ENCODE data around the gene AADACL4. TPM values are rescaled to one million over a fixed set of nuclear protein-coding genes. Genes with fewer than 3 reads are reported as not detected.

AADACL4 gene
- total RNA-seq, 1 donor from 2014 or later: not detected

GRCh38 chr1:12603224-12603623, 40.7 kb upstream of the AADACL4 start:
- Mint-ChIP-seq H3K9me3 (peaks cover 4% of the 10 kb centered on the region), H3K4me3 (no peak overlapping the region), H3K27me3 (ENCODE audit: insufficient read depth) (peaks cover 4% of the 10 kb centered on the region), H3K4me1 (ENCODE audit: low read depth) (peaks cover 39% of the 10 kb centered on the region), H3K27ac (no peak overlapping the region), H3K36me3 (ENCODE audit: low read depth) (peaks cover 36% of the 10 kb centered on the region)
- DNase-seq (ENCODE audit: low spot score): no peak
- intact Hi-C loops (cut with micrococcal nuclease): loop anchor here (5.0 kb wide), 1 partner anchor 91 kb away; no protein-coding TSS in a partner anchor

- Mint-ChIP-seq H3K9me3 (peaks cover 4% of the 10 kb centered on the region), H3K36me3 (ENCODE audit: low read depth) (peaks cover 47% of the 10 kb centered on the region), H3K27ac (peak overlapping the region; percentile 64), H3K4me3 (peak overlapping the region; percentile 47), H3K4me1 (ENCODE audit: low read depth) (peaks cover 41% of the 10 kb centered on the region), H3K27me3 (ENCODE audit: insufficient read depth) (peaks cover 4% of the 10 kb centered on the region)
- DNase-seq (ENCODE audit: low spot score): peak; percentile 49
- intact Hi-C loops (cut with micrococcal nuclease): loop anchor here (1.0 to 5.0 kb wide), 3 partner anchors 92 to 166 kb away; no protein-coding TSS in a partner anchor
These were observed 39.6 kb upstream of the AADACL4 start for GRCh38 chr1:12604114-12604874.

- intact Hi-C loops (cut with micrococcal nuclease): loop anchor here (1.0 to 5.0 kb wide), 3 partner anchors 93 to 167 kb away; no protein-coding TSS in a partner anchor
- peaks cover 4% of the 10 kb centered on the region for H3K9me3 Mint-ChIP-seq
- H3K27ac Mint-ChIP-seq: peak overlapping the region; percentile 64
- H3K27me3 Mint-ChIP-seq (ENCODE audit: insufficient read depth): peaks cover 4% of the 10 kb centered on the region
- peaks cover 48% of the 10 kb centered on the region for H3K36me3 Mint-ChIP-seq (ENCODE audit: low read depth)
- H3K4me3 Mint-ChIP-seq: no peak overlapping the region
- no peak for DNase-seq (ENCODE audit: low spot score)
- H3K4me1 Mint-ChIP-seq (ENCODE audit: low read depth): peaks cover 47% of the 10 kb centered on the region
These were observed 38.9 kb upstream of the AADACL4 start for GRCh38 chr1:12604986-12605385.

GRCh38 chr1:12607263-12607662, 36.6 kb upstream of the AADACL4 start:
- Mint-ChIP-seq H3K27ac (no peak overlapping the region), H3K36me3 (ENCODE audit: low read depth) (peaks cover 62% of the 10 kb centered on the region)

GRCh38 chr1:12608311-12608957, 35.5 kb upstream of the AADACL4 start:
- intact Hi-C loops (cut with micrococcal nuclease): no loop called here
- H3K9me3 Mint-ChIP-seq: peaks cover 4% of the 10 kb centered on the region

More at GRCh38 chr1:12607263-12607662, 36.6 kb upstream of the AADACL4 start:
- Mint-ChIP-seq H3K27me3 (ENCODE audit: insufficient read depth) (no peaks in the 10 kb centered on the region), H3K4me1 (ENCODE audit: low read depth) (peaks cover 54% of the 10 kb centered on the region), H3K9me3 (peaks cover 4% of the 10 kb centered on the region), H3K4me3 (no peak overlapping the region)
- DNase-seq (ENCODE audit: low spot score): no peak
- intact Hi-C loops (cut with micrococcal nuclease): no loop called here

GRCh38 chr1:12609469-12610003, 34.3 kb upstream of the AADACL4 start:
- Mint-ChIP-seq H3K9me3 (peaks cover 4% of the 10 kb centered on the region), H3K27me3 (ENCODE audit: insufficient read depth) (no peaks in the 10 kb centered on the region), H3K36me3 (ENCODE audit: low read depth) (peaks cover 67% of the 10 kb centered on the region), H3K4me3 (no peak overlapping the region), H3K4me1 (ENCODE audit: low read depth) (peaks cover 59% of the 10 kb centered on the region), H3K27ac (peak overlapping the region; percentile 52)
- intact Hi-C loops (cut with micrococcal nuclease): no loop called here
- no peak for DNase-seq (ENCODE audit: low spot score)

More at GRCh38 chr1:12608311-12608957, 35.5 kb upstream of the AADACL4 start:
- H3K4me1 Mint-ChIP-seq (ENCODE audit: low read depth): peaks cover 58% of the 10 kb centered on the region
- no peak overlapping the region for H3K4me3 Mint-ChIP-seq
- H3K27me3 Mint-ChIP-seq (ENCODE audit: insufficient read depth): no peaks in the 10 kb centered on the region
- H3K27ac Mint-ChIP-seq: no peak overlapping the region
- no peak for DNase-seq (ENCODE audit: low spot score)
- peaks cover 72% of the 10 kb centered on the region for H3K36me3 Mint-ChIP-seq (ENCODE audit: low read depth)

- H3K4me1 Mint-ChIP-seq (ENCODE audit: low read depth): peaks cover 66% of the 10 kb centered on the region
- peaks cover 68% of the 10 kb centered on the region for H3K36me3 Mint-ChIP-seq (ENCODE audit: low read depth)
These were observed 33.5 kb upstream of the AADACL4 start for GRCh38 chr1:12610305-12610935.

GRCh38 chr1:12610941-12611340, 32.9 kb upstream of the AADACL4 start:
- Mint-ChIP-seq H3K4me3 (no peak overlapping the region), H3K27ac (no peak overlapping the region), H3K27me3 (ENCODE audit: insufficient read depth) (no peaks in the 10 kb centered on the region), H3K36me3 (ENCODE audit: low read depth) (peaks cover 71% of the 10 kb centered on the region), H3K4me1 (ENCODE audit: low read depth) (peaks cover 71% of the 10 kb centered on the region), H3K9me3 (peaks cover 4% of the 10 kb centered on the region)
- DNase-seq (ENCODE audit: low spot score): no peak
- intact Hi-C loops (cut with micrococcal nuclease): no loop called here

More at GRCh38 chr1:12610305-12610935, 33.5 kb upstream of the AADACL4 start:
- Mint-ChIP-seq H3K9me3 (peaks cover 4% of the 10 kb centered on the region), H3K4me3 (no peak overlapping the region), H3K27me3 (ENCODE audit: insufficient read depth) (no peaks in the 10 kb centered on the region), H3K27ac (no peak overlapping the region)
- intact Hi-C loops (cut with micrococcal nuclease): no loop called here
- DNase-seq (ENCODE audit: low spot score): no peak

GRCh38 chr1:12613180-12613579, 30.7 kb upstream of the AADACL4 start:
- peaks cover 75% of the 10 kb centered on the region for H3K4me1 Mint-ChIP-seq (ENCODE audit: low read depth)
- peak overlapping the region; percentile 23 for H3K4me3 Mint-ChIP-seq
- intact Hi-C loops (cut with micrococcal nuclease): no loop called here
- peaks cover 60% of the 10 kb centered on the region for H3K36me3 Mint-ChIP-seq (ENCODE audit: low read depth)
- H3K9me3 Mint-ChIP-seq: no peaks in the 10 kb centered on the region
- H3K27me3 Mint-ChIP-seq (ENCODE audit: insufficient read depth): no peaks in the 10 kb centered on the region
- no peak overlapping the region for H3K27ac Mint-ChIP-seq
- no peak for DNase-seq (ENCODE audit: low spot score)

- H3K9me3 Mint-ChIP-seq: no peaks in the 10 kb centered on the region
- peak overlapping the region; percentile 97 for H3K4me3 Mint-ChIP-seq
- peaks cover 79% of the 10 kb centered on the region for H3K4me1 Mint-ChIP-seq (ENCODE audit: low read depth)
- peak overlapping the region; percentile 64 for H3K27ac Mint-ChIP-seq
- H3K36me3 Mint-ChIP-seq (ENCODE audit: low read depth): peaks cover 47% of the 10 kb centered on the region
- intact Hi-C loops (cut with micrococcal nuclease): loop anchor here (1.0 to 5.0 kb wide), 2 partner anchors 229 to 807 kb away; partner anchors contain the start of genes CLCN6 and MTHFR
- no peak for DNase-seq (ENCODE audit: low spot score)
- no peaks in the 10 kb centered on the region for H3K27me3 Mint-ChIP-seq (ENCODE audit: insufficient read depth)
These were observed 29.3 kb upstream of the AADACL4 start for GRCh38 chr1:12614402-12615158.

GRCh38 chr1:12615159-12615864, 28.6 kb upstream of the AADACL4 start:
- no peak for DNase-seq (ENCODE audit: low spot score)
- H3K36me3 Mint-ChIP-seq (ENCODE audit: low read depth): peaks cover 42% of the 10 kb centered on the region
- no peaks in the 10 kb centered on the region for H3K9me3 Mint-ChIP-seq
- H3K27me3 Mint-ChIP-seq (ENCODE audit: insufficient read depth): no peaks in the 10 kb centered on the region
- peak overlapping the region; percentile 97 for H3K4me3 Mint-ChIP-seq
- peaks cover 82% of the 10 kb centered on the region for H3K4me1 Mint-ChIP-seq (ENCODE audit: low read depth)
- intact Hi-C loops (cut with micrococcal nuclease): loop anchor here (1.0 to 5.0 kb wide), 2 partner anchors 230 to 808 kb away; partner anchors contain the start of genes CLCN6 and MTHFR
- peak overlapping the region; percentile 79 for H3K27ac Mint-ChIP-seq
